ENCODE measurements around the gene ZNF766.
"Not testable (repeated sequence)": the region's sequence is repeated elsewhere in the genome, so short reads cannot be mapped to it uniquely, and the experiment has no call there.

ZNF766 gene

GRCh38 chr19:52273301-52273700, 3.9 kb downstream of the ZNF766 start:
- H3K4me3 ChIP-seq (ENCODE audit: low read depth, low read length), result no peak overlapping the region
- no peak for DNase-seq (ENCODE audit: low read depth)
- no peak for TF ChIP-seq CTCF (IDR thresholded peaks at IDR 0.05; ENCODE audit: control insufficient read depth, extremely low read depth, insufficient read depth)

- no peak for TF ChIP-seq CTCF (IDR thresholded peaks at IDR 0.05; ENCODE audit: control insufficient read depth, extremely low read depth, insufficient read depth)
- DNase-seq (ENCODE audit: low read depth), result no peak
- H3K4me3 ChIP-seq (ENCODE audit: low read depth, low read length), result no peak overlapping the region
These were observed 4.8 kb downstream of the ZNF766 start for GRCh38 chr19:52274191-52274590.

GRCh38 chr19:52275988-52276387, 6.6 kb downstream of the ZNF766 start:
- no peak for DNase-seq (ENCODE audit: low read depth)
- no peak for TF ChIP-seq CTCF (IDR thresholded peaks at IDR 0.05; ENCODE audit: control insufficient read depth, extremely low read depth, insufficient read depth)
- H3K4me3 ChIP-seq (ENCODE audit: low read depth, low read length), result no peak overlapping the region

- TF ChIP-seq CTCF (IDR thresholded peaks at IDR 0.05; ENCODE audit: control insufficient read depth, extremely low read depth, insufficient read depth), result no peak
- no peak for DNase-seq (ENCODE audit: low read depth)
These were observed 8.1 kb downstream of the ZNF766 start for GRCh38 chr19:52277471-52277870.

GRCh38 chr19:52286256-52286655, 16.9 kb downstream of the ZNF766 start:
- H3K4me3 ChIP-seq (ENCODE audit: low read depth, low read length), result no peak overlapping the region
- TF ChIP-seq CTCF (IDR thresholded peaks at IDR 0.05; ENCODE audit: control insufficient read depth, extremely low read depth, insufficient read depth), result no peak
- no peak for DNase-seq (ENCODE audit: low read depth)

More at GRCh38 chr19:52277471-52277870, 8.1 kb downstream of the ZNF766 start:
- H3K4me3 ChIP-seq (ENCODE audit: low read depth, low read length), result no peak overlapping the region

- no peak for DNase-seq (ENCODE audit: low read depth)
- no peak overlapping the region for H3K4me3 ChIP-seq (ENCODE audit: low read depth, low read length)
- no peak for TF ChIP-seq CTCF (IDR thresholded peaks at IDR 0.05; ENCODE audit: control insufficient read depth, extremely low read depth, insufficient read depth)
These were observed 22.4 kb downstream of the ZNF766 start for GRCh38 chr19:52291781-52292180.

- not testable (repeated sequence) for DNase-seq (ENCODE audit: low read depth); H3K4me3 ChIP-seq (ENCODE audit: low read depth, low read length)
These were observed 23.6 kb downstream of the ZNF766 start for GRCh38 chr19:52292946-52293345.

All from LNCaP clone FGC (cell line).